ENCODE measurements around the gene POLR2M. TPM values are rescaled to one million over a fixed set of nuclear protein-coding genes. Genes with fewer than 3 reads are reported as not detected.

POLR2M gene
- total and polyA plus RNA-seq, 2 experiments from 2014 or later: 19.6 to 46.3 TPM

GRCh38 chr15:57718309-57718708 lies 11.8 kb downstream of the POLR2M start:
- Histone ChIP-seq H3K4me2 (no peak overlapping the region), H3K27ac (ENCODE audit: low read depth) (no peak overlapping the region), H3K79me2 (replicated peaks; ENCODE audit: insufficient read depth) (no peaks in the 10 kb centered on the region), H3K27me3 (ENCODE audit: insufficient read depth) (no peaks in the 10 kb centered on the region), H3K36me3 (ENCODE audit: insufficient read depth) (peaks cover 20% of the 10 kb centered on the region), H3K4me3 (no peak overlapping the region), H3F3A (replicated peaks; ENCODE audit: low read depth) (no peaks in the 10 kb centered on the region), H3K9me2 (ENCODE audit: insufficient read depth) (no peaks in the 10 kb centered on the region), H2AFZ (no peak overlapping the region), H3K4me1 (ENCODE audit: insufficient read depth) (no peaks in the 10 kb centered on the region), H4K20me1 (replicated peaks; ENCODE audit: insufficient read depth) (0 out of 2 replicates have a peak, but pooled peaks cover 2% of the 10 kb centered on the region)
- Mint-ChIP-seq H3K4me1 (no peaks in the 10 kb centered on the region), H3K27me3 (ENCODE audit: insufficient read depth, low read depth, poor library complexity) (no peaks in the 10 kb centered on the region), H3K27ac (no peak overlapping the region), H3K36me3 (ENCODE audit: low read depth) (peaks cover 33% of the 10 kb centered on the region), H3K4me3 (no peak overlapping the region), H3K9me3 (no peaks in the 10 kb centered on the region)
- no peak for TF ChIP-seq ETS1 (IDR thresholded peaks at IDR 0.05)
- no peak for ATAC-seq
- DNase-seq (ENCODE audit: low spot score): no peak

GRCh38 chr15:57720867-57721266 lies 14.4 kb downstream of the POLR2M start:
- no peaks in the 10 kb centered on the region for H3K27me3 Mint-ChIP-seq (ENCODE audit: insufficient read depth, low read depth, poor library complexity)
- no peaks in the 10 kb centered on the region for H3K4me1 ChIP-seq (ENCODE audit: insufficient read depth)
- no peak for DNase-seq (ENCODE audit: low spot score)
- H4K20me1 ChIP-seq (replicated peaks; ENCODE audit: insufficient read depth): 0 out of 2 replicates have a peak, but pooled peaks cover 2% of the 10 kb centered on the region
- H3K27me3 ChIP-seq (ENCODE audit: insufficient read depth): no peaks in the 10 kb centered on the region
- ATAC-seq: no peak
- no peak overlapping the region for H3K4me3 Mint-ChIP-seq
- peaks cover 3% of the 10 kb centered on the region; the same call in 2 of the 3 replicates for H3K9me3 Mint-ChIP-seq
- TF ChIP-seq ZNF114 (CRISPR knock-in tag; IDR thresholded peaks at IDR 0.05): no peak
- H3F3A ChIP-seq (replicated peaks; ENCODE audit: low read depth): no peaks in the 10 kb centered on the region
- no peak overlapping the region for H3K27ac ChIP-seq (ENCODE audit: low read depth)
- H3K36me3 Mint-ChIP-seq (ENCODE audit: low read depth): peaks cover 12% of the 10 kb centered on the region; the same call in 2 of the 3 replicates
- H3K36me3 ChIP-seq (ENCODE audit: insufficient read depth): peaks cover under 1% of the 10 kb centered on the region; the same call in 1 of the 2 replicates
- no peak overlapping the region for H3K4me3 ChIP-seq
- H3K27ac Mint-ChIP-seq: no peak overlapping the region
- H3K4me1 Mint-ChIP-seq: no peaks in the 10 kb centered on the region
- no peak overlapping the region for H3K4me2 ChIP-seq
- no peaks in the 10 kb centered on the region for H3K9me2 ChIP-seq (ENCODE audit: insufficient read depth)
- no peak overlapping the region for H2AFZ ChIP-seq
- no peaks in the 10 kb centered on the region for H3K79me2 ChIP-seq (replicated peaks; ENCODE audit: insufficient read depth)

GRCh38 chr15:57726411-57726810 lies 19.9 kb downstream of the POLR2M start:
- H3K9me2 ChIP-seq (ENCODE audit: insufficient read depth): no peaks in the 10 kb centered on the region
- no peaks in the 10 kb centered on the region for H3K79me2 ChIP-seq (replicated peaks; ENCODE audit: insufficient read depth)
- H3K36me3 ChIP-seq (ENCODE audit: insufficient read depth): no peaks in the 10 kb centered on the region
- H3K27ac ChIP-seq (ENCODE audit: low read depth): no peak overlapping the region
- H3F3A ChIP-seq (replicated peaks; ENCODE audit: low read depth): no peaks in the 10 kb centered on the region
- TF ChIP-seq ZNF331 (CRISPR knock-in tag; IDR thresholded peaks at IDR 0.05; ENCODE audit: low read depth) (no peak), CREB1 (CRISPR knock-in tag; IDR thresholded peaks at IDR 0.05; ENCODE audit: low read depth) (no peak), EZH2phosphoT487 (IDR thresholded peaks at IDR 0.05; ENCODE audit: unreplicated experiment) (no peak), EZH2 (IDR thresholded peaks at IDR 0.05; ENCODE audit: low read depth, unreplicated experiment) (no peak), NANOG (IDR thresholded peaks at IDR 0.05; ENCODE audit: borderline replicate concordance) (no peak), ZNF462 (CRISPR knock-in tag; IDR thresholded peaks at IDR 0.05) (no peak)
- ATAC-seq (no peak), DNase-seq (ENCODE audit: low spot score) (no peak)
- H3K27me3 Mint-ChIP-seq (ENCODE audit: insufficient read depth, low read depth, poor library complexity): no peaks in the 10 kb centered on the region
- no peak overlapping the region for H3K27ac Mint-ChIP-seq
- peaks cover 3% of the 10 kb centered on the region; the same call in 2 of the 3 replicates for H3K9me3 Mint-ChIP-seq
- H3K27me3 ChIP-seq (ENCODE audit: insufficient read depth): no peaks in the 10 kb centered on the region
- H3K4me1 ChIP-seq (ENCODE audit: insufficient read depth): no peaks in the 10 kb centered on the region
- H3K4me1 Mint-ChIP-seq: peaks cover 1% of the 10 kb centered on the region
- H3K4me3 ChIP-seq: no peak overlapping the region
- no peak overlapping the region for H2AFZ ChIP-seq
- H3K4me2 ChIP-seq: no peak overlapping the region
- no peaks in the 10 kb centered on the region for H4K20me1 ChIP-seq (replicated peaks; ENCODE audit: insufficient read depth)
- no peak overlapping the region for H3K4me3 Mint-ChIP-seq
- no peaks in the 10 kb centered on the region for H3K36me3 Mint-ChIP-seq (ENCODE audit: low read depth)
